Ovary (tissue), 3 donors: ENCODE results near the gene SFXN1.

Source experiments
- CTCF ChIP-seq, 3 donors: fragments of 450-650 bp in 2 of 3; fragments of 200-600 bp in 1 of 3; IDR thresholded peaks; one replicate each; pipeline versions ENCODE4 v1.5.1 to v1.8.0; 2016 to 2022; ENCODE audit warnings: antibody characterized with exemption in 3 of 3, mild to moderate bottlenecking in 1 of 3
- POLR2A ChIP-seq: fragments of 450-650 bp; IDR thresholded peaks from one replicate; pipeline ENCODE4 v1.6.1; 2017; ENCODE audit warnings: antibody characterized with exemption, mild to moderate bottlenecking, moderate library complexity
- donor health status: DM: no; HTN: no; CAD: no.

- no peak for TF ChIP-seq CTCF (IDR thresholded peaks at IDR 0.05)
- no peak for TF ChIP-seq POLR2A
Measured at GRCh38 chr5:175564716-175565115, 86.4 kb downstream of the SFXN1 start.
